ENCODE results near the gene RNU1-4.
"Not testable (repeated sequence)": the region's sequence is repeated elsewhere in the genome, so short reads cannot be mapped to it uniquely, and the experiment has no call there.

Gene RNU1-4

DNA sequence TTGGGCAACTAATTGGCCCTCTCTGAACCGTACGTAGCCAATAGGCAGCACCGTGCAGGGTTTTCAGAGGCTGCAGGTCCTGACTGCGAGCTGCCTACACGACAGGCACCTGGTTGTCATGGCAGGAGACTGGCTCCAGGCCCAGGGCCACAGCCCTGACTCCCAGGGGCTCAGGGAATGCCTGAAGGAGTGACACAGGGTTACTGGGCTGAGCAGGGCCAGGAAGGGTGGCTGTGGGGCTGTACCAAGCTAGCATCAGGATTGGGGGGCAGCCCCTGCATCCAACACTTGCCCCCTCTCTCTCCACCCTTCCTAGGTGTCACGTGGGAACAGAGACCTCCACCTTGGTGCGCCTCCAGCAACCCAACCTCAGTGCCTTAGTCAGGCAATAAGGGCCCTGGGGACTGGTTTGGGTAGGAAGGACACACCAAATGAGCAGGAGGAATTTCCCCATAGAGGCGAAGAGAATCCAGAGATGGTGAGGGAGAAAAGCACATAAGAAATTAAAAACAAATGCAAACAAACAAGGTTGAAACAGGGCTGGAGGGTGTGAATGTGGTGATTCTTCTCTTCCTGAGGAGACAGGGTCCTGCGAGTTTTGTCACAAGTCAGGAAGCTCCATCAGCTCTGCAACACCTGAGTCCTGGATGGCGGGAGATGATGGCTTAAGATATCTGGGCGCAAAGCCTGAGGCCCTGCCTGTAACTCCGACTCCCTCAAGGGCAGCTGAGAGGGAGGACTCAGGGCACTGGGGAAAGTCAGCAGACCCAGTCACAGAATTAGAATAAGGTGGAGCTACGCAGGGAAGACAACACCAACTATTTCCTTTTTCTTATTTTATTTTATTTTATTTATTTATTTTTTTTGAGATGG lies 19.7 kb upstream of the RNU1-4 start:
- H3K27ac ChIP-seq, result no peak overlapping the region
- no peak overlapping the region for H3K4me3 ChIP-seq (ENCODE audit: low read depth, low read length)
- no peaks in the 10 kb centered on the region for H3K36me3 ChIP-seq
- DNase-seq, result peak; percentile 13
- no peaks in the 10 kb centered on the region for H3K9me3 ChIP-seq (ENCODE audit: severe bottlenecking)
- peaks cover 3% of the 10 kb centered on the region for H3K27me3 ChIP-seq (ENCODE audit: insufficient read depth, low read depth, severe bottlenecking)
- TF ChIP-seq CTCF (IDR thresholded peaks at IDR 0.05; ENCODE audit: low read depth, low read length), result no peak

DNA sequence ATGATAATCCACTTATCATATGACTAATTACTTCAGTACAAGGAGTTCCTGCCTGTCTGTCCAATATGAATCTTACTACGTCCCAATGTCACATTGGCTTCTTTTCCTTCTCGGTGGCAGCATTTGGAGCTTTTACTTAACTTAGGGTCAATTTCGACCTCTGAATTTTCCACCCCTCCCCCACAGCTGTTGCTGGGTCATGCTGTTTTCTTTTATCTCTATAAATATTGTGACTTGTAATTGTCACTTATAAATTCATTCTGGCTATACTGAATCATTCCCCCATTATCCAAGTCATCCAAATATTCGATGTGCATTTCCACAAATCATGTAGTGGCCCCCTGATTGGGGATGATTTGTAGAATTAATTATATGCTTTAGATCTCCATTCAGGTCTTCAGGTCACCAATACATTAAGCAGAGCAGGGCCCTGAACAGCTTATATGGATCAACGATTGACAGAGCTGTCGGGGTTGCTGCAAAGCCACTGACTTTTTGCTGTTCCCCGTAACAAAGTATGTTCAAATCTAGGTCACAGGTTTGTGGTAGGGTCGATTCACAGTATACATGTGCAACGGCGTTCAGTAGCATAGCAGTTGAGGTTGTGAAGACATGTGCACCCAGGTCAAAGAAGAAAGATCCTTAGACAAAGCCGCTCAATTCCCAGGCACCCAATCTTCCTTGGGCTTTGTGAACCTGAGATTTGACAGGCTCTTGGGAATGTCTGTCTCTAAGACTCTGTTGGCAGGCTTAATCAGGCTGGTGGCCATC lies 18.3 kb upstream of the RNU1-4 start:
- Histone ChIP-seq H3K27ac (peak overlapping the region; percentile 16), H3K9me3 (ENCODE audit: severe bottlenecking) (no peaks in the 10 kb centered on the region), H3K4me3 (ENCODE audit: low read depth, low read length) (no peak overlapping the region), H3K27me3 (ENCODE audit: insufficient read depth, low read depth, severe bottlenecking) (peaks cover 3% of the 10 kb centered on the region), H3K36me3 (no peaks in the 10 kb centered on the region)
- peak; percentile 52 for DNase-seq
- TF ChIP-seq CTCF (IDR thresholded peaks at IDR 0.05; ENCODE audit: low read depth, low read length), result no peak

- Histone ChIP-seq H3K9me3 (ENCODE audit: severe bottlenecking) (peaks cover 6% of the 10 kb centered on the region), H3K27ac (no peak overlapping the region), H3K27me3 (ENCODE audit: insufficient read depth, low read depth, severe bottlenecking) (peaks cover 3% of the 10 kb centered on the region), H3K4me3 (ENCODE audit: low read depth, low read length) (no peak overlapping the region), H3K36me3 (no peaks in the 10 kb centered on the region)
- no peak for TF ChIP-seq CTCF (IDR thresholded peaks at IDR 0.05; ENCODE audit: low read depth, low read length)
- peak; percentile 9 for DNase-seq
Measured at GRCh38 chr1:16724718-16725438, 15.4 kb upstream of the RNU1-4 start.

GRCh38 chr1:16725439-16726245 lies 14.7 kb upstream of the RNU1-4 start:
- H3K27ac ChIP-seq; H3K27me3 ChIP-seq (ENCODE audit: insufficient read depth, low read depth, severe bottlenecking); DNase-seq; H3K4me3 ChIP-seq (ENCODE audit: low read depth, low read length); H3K36me3 ChIP-seq; H3K9me3 ChIP-seq (ENCODE audit: severe bottlenecking): not testable (repeated sequence)

- peak; percentile 16 for DNase-seq
- H3K4me3 ChIP-seq (ENCODE audit: low read depth, low read length), result no peak overlapping the region
- no peak for TF ChIP-seq CTCF (IDR thresholded peaks at IDR 0.05; ENCODE audit: low read depth, low read length)
- H3K27me3 ChIP-seq (ENCODE audit: insufficient read depth, low read depth, severe bottlenecking), result peaks cover 3% of the 10 kb centered on the region
- peaks cover 6% of the 10 kb centered on the region for H3K9me3 ChIP-seq (ENCODE audit: severe bottlenecking)
- H3K36me3 ChIP-seq, result no peaks in the 10 kb centered on the region
- H3K27ac ChIP-seq, result no peak overlapping the region
Measured at GRCh38 chr1:16727190-16728111, 12.9 kb upstream of the RNU1-4 start.

DNA sequence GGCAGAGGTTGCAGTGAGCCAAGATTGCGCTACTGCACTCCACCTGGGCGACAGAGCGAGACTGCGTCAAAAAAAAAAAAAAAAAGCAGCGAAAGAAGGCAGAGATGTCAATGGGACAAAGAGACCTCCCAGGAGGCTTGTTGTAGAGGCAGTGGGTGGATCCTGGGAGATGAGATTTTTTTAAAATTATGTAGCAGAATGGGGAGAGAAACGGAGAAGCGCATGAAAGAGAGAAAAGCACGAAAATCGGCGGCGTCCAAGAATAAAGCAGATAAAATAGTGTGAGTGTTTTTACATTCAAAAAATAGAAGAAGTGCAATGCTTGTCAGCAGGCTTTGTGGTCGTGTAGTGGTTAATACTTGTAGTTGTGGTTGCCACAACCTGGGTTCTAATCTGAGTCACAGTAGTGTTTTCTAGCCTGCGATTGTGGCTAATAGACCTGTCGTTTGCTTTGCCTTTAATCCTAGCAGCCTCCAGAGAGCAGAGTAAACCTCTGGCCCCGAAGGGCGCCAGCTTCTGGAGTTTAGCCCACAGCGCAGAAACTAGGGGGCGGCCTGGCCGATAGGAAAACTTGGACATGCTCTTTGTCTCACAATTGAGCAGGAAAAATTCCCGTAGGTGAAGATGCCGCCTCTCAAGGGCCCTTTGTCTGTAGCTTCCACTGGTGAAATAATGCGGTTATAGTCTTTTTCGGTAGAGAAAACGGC lies 11.9 kb upstream of the RNU1-4 start:
- not testable (repeated sequence) for H3K9me3 ChIP-seq (ENCODE audit: severe bottlenecking)

GRCh38 chr1:16732254-16732896 lies 7.9 kb upstream of the RNU1-4 start:
- H3K27me3 ChIP-seq (ENCODE audit: insufficient read depth, low read depth, severe bottlenecking); H3K27ac ChIP-seq; DNase-seq; H3K36me3 ChIP-seq; H3K9me3 ChIP-seq (ENCODE audit: severe bottlenecking); H3K4me3 ChIP-seq (ENCODE audit: low read depth, low read length): not testable (repeated sequence)

More for the DNA sequence above, 11.9 kb upstream of the RNU1-4 start:
- not testable (repeated sequence) for H3K4me3 ChIP-seq (ENCODE audit: low read depth, low read length); H3K27ac ChIP-seq; H3K36me3 ChIP-seq; H3K27me3 ChIP-seq (ENCODE audit: insufficient read depth, low read depth, severe bottlenecking); DNase-seq

All from WERI-Rb-1 (cell line).